DMS114 treated with DMSO at 0.1 percent for 48 hours (cell line): ENCODE data around the gene F8.
"Not testable (repeated sequence)": the region's sequence is repeated elsewhere in the genome, so short reads cannot be mapped to it uniquely, and the experiment has no call there.

Source experiments
- DNase-seq: peaks from one replicate; lab custom pipeline; 2025; ENCODE audit not compliant: unreplicated experiment; lab: John Stamatoyannopoulos, UW

F8 gene

DNA sequence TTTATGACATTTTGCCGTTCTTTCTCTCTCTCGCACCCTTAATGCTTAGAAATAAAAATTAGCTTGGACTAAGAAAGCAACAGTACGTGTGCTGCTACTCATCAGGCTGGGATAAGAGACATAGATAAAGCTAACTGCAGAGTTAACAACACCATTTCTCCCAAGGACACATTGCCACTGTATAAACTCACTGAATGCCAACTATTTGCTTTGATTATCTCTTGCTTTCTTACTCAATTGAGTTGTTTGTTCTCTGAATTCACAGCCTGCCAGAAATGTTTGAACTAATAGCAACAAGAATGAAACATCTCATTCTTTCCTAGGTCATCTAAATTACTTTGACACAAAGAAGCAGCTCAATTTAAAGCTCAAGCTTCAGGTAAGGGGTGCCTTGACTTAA, 34.6 kb downstream of the F8 start:
- no peak for DNase-seq

DNA sequence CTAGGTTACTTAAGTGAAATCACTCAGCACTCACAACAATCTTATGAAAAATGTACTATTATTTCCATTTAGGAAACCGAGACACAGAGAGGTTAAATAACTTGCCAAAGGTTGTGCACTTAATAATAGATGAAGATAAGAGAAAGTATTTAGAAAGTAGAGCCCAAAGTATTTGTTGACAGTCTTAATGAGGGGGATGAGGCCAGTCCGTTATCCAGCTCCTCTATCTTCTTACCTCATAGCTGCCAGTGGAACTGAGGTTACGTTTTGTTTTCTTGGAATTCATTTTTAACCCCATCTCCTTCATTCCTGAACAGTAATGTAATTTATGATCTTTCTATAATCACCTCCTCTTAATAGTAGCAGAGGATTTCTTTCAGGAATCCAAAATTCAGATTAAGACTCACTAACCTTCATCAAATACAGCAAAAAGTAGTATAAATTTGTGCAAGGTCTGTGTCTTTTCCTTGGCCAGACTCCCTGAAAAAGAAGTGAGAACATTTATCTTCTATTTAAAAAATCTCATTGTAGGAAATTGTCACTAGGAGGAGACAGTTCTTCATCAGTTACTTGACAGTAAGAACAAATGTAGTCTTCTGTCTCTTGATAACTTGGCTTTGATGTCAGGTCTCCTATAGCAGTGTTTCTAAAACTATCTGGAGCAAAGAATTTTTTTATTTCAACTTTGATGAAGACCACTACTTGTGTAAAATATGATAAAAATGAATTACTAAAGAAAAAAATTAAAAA, 35.5 kb downstream of the F8 start:
- DNase-seq = no peak

- no peak for DNase-seq
These were observed 41.5 kb downstream of the F8 start for GRCh38 chrX:154981116-154981411.

DNA sequence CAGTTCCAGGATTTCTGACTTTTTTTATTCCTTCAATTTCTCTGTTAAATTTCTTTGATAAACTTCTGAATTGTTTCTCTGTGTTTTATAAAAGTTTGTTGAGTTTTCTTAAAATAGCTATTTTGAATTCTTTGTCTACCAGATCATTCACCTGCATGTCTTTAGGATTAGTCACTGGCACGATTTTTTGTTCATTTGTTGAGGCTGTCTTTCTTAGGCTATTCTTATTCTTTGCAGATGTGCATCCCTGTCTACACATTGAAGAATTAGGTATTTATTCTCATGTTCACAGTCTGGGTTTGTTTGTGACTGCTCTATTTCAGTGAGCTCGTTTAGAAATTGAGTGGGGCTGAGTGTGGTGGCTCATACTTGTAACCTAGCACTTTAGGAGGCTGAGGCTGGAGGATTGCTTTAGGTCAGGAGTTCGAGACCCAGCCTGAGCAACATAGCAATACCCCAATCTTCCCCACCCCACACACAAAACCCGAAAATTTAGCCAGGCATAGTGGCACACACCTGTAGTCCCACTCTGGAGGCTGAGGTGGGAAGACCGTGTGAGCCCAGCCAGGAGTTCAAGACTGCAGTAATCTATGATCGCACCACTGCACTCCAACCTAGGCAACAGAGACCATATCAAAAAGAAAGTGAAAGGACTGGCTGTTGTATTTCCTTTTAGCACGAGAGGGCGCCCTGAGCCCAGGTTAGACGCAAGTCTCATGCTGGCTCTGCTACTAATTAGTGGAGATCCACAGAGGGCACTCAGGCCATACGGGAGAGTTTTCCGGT, 42.0 kb downstream of the F8 start:
- DNase-seq = peak; percentile 31

GRCh38 chrX:154979629-154980028, 42.9 kb downstream of the F8 start:
- DNase-seq = no peak

DNA sequence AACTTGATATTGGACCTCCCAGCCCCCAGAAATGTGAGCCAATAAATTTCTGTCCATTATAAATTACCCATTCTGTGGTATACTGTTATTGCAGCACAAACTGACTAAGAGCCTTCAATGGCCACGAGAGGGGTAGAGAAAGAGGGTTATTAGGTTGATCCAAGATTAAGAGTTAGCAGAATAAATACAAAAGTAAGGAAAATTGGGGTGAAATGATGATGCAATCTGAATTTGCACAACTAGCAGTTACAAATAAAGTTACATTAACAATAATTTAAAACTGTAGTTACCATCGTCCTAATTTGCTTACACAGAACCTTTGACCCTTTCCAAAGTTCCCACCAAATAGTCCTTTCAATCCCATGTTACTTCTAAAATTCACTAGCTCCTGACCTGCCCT, 54.2 kb downstream of the F8 start:
- DNase-seq = no peak

GRCh38 chrX:154967603-154968002, 54.9 kb downstream of the F8 start:
- no peak for DNase-seq

- no peak for DNase-seq
These were observed 60.6 kb downstream of the F8 start for GRCh38 chrX:154961947-154962346.

- not testable (repeated sequence) for DNase-seq
These were observed 66.7 kb downstream of the F8 start for GRCh38 chrX:154955799-154956198.

DNA sequence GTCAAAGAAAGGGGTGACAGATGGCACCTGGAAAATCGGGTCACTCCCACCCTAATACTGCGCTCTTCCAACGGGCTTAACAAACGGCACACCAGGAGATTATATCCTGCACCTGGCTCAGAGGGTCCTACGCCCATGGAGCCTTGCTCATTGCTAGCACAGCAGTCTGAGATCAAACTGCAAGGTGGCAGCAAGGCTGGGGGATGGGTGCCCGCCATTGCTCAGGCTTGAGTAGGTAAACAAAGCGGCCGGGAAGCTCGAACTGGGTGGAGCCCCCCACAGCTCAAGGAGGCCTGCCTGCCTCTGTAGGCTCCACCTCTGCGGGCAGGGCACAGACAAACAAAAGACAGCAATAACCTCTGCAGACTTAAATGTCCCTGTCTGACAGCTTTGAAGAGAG, 83.3 kb downstream of the F8 start:
- not testable (repeated sequence) for DNase-seq

DNA sequence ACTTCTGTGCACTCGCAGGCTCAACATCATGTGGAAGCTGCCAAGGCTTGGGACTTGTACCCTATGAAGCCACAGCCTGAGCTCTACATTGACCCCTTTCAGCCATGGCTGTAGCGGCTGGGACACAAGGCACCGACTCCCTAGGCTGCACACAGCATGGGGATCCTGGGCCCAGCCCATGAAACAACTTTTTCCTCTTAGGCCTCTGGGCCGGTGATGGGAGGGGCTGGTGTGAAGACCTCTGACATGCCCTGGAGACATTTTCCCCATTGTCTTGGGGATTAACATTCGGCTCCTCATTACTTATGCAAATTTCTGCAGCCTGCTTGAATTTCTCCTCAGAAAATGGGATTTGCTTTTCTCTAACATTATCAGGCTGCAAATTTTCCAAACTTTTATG, 97.8 kb downstream of the F8 start:
- not testable (repeated sequence) for DNase-seq

DNA sequence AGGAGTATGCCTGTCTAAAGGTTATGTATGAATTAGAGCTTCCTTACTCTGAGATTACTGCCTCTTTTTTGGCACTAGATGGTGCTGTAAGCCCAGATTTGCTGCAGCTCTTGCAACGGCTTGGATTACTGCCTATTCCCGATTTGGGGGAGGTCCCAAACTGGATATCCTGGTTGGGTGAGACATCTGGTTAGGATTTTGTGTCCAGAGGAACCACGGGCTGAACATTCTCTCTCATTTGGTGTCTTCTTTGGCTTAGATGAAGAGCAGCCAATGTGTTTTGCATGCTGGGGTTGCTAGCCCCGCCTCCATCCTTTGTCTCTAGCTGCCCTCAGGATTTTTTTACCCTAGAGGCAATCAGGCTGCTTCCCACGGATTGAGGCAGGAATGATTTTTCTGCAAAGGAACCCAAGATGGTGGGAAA, 104.5 kb downstream of the F8 start:
- DNase-seq = peak; percentile 58

DNA sequence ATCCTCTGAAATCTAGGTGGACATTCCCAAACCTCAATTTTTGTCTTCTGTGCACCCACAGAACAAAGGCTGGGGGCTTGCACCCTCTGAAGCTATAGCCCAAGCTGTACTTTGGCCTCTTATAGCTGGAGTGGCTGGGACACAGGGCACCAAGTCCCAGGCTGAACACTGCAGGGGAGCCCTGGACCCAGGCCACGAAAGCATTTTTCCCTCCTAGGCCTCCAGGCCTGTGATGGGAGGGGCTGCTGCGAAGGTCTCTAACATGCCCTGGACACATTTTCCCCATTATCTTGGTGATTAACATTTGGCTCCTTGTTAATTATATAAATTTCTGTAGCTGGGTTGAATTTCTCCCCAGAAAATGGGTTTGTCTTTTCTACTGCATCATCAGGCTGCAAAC, 108.5 kb downstream of the F8 start:
- no peak for DNase-seq

GRCh38 chrX:154910528-154910927, 112.0 kb downstream of the F8 start:
- DNase-seq = not testable (repeated sequence)

GRCh38 chrX:154910048-154910447, 112.5 kb downstream of the F8 start:
- not testable (repeated sequence) for DNase-seq

DNA sequence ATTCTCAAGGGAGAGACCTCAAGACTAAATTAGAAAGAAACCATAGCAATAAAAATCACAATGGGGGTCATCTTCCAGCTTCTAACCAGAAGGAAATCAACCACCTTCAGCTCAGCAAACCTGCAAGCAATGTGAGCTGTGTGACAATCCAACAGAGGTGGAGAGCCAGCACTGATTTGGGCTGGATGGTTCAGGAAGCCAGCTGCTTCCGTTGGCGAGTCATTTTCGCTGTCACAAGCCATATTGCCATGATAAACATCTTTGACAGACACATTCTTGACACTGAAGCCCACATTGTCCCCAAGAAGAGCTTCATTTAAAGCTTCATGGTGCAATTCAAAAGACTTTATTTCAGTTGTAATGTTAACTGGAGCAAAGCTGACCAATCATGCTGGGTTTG, 113.7 kb downstream of the F8 start:
- DNase-seq = no peak

GRCh38 chrX:154902408-154902807, 120.1 kb downstream of the F8 start:
- DNase-seq = no peak

DNA sequence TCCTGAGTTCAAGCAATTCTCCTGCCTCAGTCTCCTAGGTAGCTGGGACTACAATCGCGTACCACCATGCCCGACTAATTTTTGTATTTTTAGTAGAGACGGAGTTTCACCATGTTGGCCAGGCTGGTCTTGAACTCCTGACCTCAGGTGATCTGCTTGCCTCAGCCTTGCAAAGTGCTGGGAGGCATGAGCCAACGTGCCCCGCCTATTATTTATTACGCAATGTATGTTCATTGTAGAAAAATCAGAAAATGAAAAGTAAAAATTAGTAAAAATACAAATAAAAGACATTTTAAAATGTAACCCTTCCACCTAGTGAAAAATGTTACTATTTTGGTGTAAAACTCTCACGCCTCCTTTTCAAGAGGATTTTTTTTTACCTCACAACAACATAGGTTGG, 122.2 kb downstream of the F8 start:
- no peak for DNase-seq

DNA sequence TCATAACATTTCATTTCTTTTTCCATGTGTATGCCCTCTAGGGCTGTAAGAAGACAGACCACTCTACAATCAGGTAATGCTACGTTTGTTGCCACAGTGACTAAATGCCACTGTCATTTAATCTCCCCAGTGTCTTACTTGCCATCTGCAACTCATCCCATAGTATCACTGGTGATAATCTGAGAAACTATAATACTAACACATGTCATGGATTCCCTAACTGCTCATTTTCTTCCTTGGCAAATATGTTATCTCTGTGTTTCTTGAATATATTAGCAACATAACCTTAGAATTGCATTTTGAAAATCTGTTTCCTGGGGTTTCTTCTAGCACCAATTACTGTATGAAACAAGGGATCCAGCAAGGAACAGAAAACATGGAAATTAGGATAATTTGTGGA, 130.2 kb downstream of the F8 start:
- no peak for DNase-seq

GRCh38 chrX:154890990-154891639, 131.4 kb downstream of the F8 start:
- no peak for DNase-seq

DNA sequence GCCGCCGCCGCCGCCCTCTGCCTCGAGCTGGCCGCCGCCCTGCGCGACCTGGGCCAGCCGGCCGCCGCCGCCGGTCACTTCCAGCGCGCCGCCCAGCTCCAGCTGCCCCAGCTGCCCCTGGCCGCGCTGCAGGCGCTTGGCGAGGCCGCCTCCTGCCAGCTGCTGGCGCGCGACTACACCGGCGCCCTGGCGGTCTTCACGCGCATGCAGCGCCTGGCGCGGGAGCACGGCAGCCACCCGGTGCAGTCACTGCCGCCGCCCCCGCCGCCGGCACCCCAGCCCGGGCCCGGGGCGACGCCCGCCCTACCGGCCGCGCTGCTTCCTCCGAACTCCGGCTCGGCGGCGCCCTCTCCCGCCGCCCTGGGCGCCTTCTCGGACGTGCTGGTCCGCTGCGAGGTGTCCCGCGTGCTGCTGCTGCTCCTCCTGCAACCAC, 135.7 kb downstream of the F8 start:
- not testable (repeated sequence) for DNase-seq
